ENCODE data around the gene MEP1B.

MEP1B gene

GRCh38 chr18:32238635-32239268, 48.9 kb downstream of the MEP1B start:
- H3K27ac ChIP-seq: no peak overlapping the region
- TF ChIP-seq, protein P1, sequence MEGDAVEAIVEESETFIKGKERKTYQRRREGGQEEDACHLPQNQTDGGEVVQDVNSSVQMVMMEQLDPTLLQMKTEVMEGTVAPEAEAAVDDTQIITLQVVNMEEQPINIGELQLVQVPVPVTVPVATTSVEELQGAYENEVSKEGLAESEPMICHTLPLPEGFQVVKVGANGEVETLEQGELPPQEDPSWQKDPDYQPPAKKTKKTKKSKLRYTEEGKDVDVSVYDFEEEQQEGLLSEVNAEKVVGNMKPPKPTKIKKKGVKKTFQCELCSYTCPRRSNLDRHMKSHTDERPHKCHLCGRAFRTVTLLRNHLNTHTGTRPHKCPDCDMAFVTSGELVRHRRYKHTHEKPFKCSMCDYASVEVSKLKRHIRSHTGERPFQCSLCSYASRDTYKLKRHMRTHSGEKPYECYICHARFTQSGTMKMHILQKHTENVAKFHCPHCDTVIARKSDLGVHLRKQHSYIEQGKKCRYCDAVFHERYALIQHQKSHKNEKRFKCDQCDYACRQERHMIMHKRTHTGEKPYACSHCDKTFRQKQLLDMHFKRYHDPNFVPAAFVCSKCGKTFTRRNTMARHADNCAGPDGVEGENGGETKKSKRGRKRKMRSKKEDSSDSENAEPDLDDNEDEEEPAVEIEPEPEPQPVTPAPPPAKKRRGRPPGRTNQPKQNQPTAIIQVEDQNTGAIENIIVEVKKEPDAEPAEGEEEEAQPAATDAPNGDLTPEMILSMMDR (IDR thresholded peaks at IDR 0.05): no peak
- H3K4me3 ChIP-seq: no peak overlapping the region
- DNase-seq (ENCODE audit: low spot score): no peak

DNA sequence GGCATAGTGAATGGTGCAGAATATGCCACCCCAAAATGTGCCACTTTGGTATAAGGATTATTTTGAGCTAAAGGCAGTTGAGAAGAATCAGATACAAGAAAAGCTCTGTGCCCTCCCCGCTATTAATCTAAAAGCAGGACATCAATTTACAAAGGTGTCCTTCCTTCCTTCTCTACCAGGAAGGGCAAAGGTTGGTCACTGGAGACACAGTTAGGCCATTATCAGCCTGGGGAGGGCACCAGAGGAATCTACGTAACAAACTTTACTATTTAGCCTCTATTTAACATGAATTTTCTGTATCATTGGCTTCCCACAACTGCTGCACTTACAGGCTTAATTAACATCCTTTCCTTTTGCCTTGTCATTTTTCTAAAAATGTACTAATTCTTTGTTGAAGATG, 52.6 kb downstream of the MEP1B start:
- TF ChIP-seq, protein P1 (IDR thresholded peaks at IDR 0.05): no peak
- no peak overlapping the region for H3K4me3 ChIP-seq
- no peak for DNase-seq (ENCODE audit: low spot score)
- H3K27ac ChIP-seq: no peak overlapping the region

DNA sequence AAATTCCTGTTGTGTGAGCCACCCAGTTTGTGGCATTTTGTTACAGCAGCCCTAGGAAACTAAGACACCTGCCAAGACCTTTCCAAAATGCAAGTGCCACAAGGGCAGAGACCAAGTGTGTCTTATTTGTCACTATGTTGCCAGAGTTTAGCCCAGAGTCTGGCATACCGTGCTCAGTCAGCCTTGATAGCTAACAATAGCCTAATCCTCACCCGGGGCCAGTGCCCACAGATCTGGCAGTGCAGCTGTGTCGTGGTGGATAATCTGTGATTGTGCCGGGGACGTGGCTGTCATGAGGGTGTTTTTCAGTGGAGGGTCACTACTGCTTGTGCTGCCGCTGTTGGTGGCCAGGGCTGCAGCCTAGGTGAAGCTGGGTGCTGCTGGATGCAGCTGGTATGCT, 53.5 kb downstream of the MEP1B start:
- TF ChIP-seq, protein P1 (IDR thresholded peaks at IDR 0.05): no peak

GRCh38 chr18:32244881-32245280, 55.0 kb downstream of the MEP1B start:
- Histone ChIP-seq H3K27ac (no peak overlapping the region), H3K4me3 (no peak overlapping the region)
- TF ChIP-seq, protein P1 (IDR thresholded peaks at IDR 0.05): no peak
- no peak for DNase-seq (ENCODE audit: low spot score)

More for the DNA sequence above, 53.5 kb downstream of the MEP1B start:
- no peak overlapping the region for H3K27ac ChIP-seq
- no peak overlapping the region for H3K4me3 ChIP-seq
- DNase-seq (ENCODE audit: low spot score): no peak

DNA sequence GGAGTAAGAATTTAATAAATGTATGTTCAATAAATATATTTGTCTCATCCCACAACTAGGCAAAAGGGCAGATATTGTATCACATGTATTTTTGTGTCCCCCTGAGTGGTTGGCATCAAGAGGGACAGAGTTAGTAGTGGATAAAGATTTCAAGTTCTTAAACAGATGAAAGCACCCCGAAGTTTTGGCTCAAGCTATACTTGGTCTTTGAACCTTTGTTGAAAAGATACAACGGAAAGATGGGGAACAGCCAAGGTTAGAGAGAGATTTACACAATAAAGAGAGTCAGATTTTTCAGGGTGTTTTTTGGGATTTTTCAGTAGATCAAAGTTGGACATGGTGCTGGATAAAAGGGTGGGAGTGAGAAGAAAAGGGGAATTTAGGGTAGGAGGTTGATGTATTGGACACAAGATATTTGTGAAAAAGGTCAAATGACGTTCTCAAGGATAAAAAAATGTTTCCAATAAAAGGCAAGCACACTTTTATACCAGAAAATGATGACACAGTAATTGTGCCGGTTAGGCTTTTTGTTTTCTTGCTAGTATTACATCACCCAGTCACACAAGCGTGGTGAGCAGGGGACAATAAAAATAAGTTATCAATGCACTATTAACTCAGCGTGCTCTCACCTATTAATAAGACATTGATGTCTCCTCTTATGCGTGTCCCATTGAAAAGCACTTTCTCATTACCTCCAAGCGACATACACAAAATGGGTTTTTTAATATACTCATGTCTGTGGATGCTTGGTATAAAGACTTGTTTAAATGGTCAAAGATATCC, 59.5 kb downstream of the MEP1B start:
- no peak for DNase-seq (ENCODE audit: low spot score)
- TF ChIP-seq, protein P1 (IDR thresholded peaks at IDR 0.05): no peak
- H3K4me3 ChIP-seq: no peak overlapping the region
- no peak overlapping the region for H3K27ac ChIP-seq

- Histone ChIP-seq H3K4me3 (no peak overlapping the region), H3K27ac (no peak overlapping the region)
- no peak for DNase-seq (ENCODE audit: low spot score)
- TF ChIP-seq, protein P1 (IDR thresholded peaks at IDR 0.05): no peak
These were observed 61.6 kb downstream of the MEP1B start for GRCh38 chr18:32251466-32251865.

Measured in coronary artery (tissue), 2 donors.